GM12878 (cell line): ENCODE results near the gene KLC4.

Experiments used
- HDAC2 ChIP-seq: fragments of 200-600 bp; sonication (generic); IDR thresholded peaks from 2 replicates; pipeline ENCODE4 v1.6.1; 2017
- SPI1 ChIP-seq: IDR thresholded peaks from 2 replicates; pipeline ENCODE4 v1.6.1; 2011; ENCODE audit warnings: low read depth, mild to moderate bottlenecking, low read length, moderate library complexity, borderline replicate concordance; ENCODE audit not compliant: insufficient read depth
- TF ChIP-seq, protein P1 (sequence below), 3 experiments: IDR thresholded peaks in 2 of 3; conservative IDR thresholded peaks in 1 of 3; 2 replicates each; pipeline ENCODE4 v1.5.1; 2011; ENCODE audit warnings: low read depth in 3 of 3, low read length in 3 of 3, mild to moderate bottlenecking in 3 of 3, control low read depth in 2 of 3, moderate library complexity in 2 of 3, inconsistent platforms in 1 of 3, mixed read lengths in 1 of 3; ENCODE audit not compliant: control insufficient read depth in 2 of 3, insufficient read depth in 1 of 3; ENCODE audit errors: extremely low read depth in 1 of 3

DNA sequence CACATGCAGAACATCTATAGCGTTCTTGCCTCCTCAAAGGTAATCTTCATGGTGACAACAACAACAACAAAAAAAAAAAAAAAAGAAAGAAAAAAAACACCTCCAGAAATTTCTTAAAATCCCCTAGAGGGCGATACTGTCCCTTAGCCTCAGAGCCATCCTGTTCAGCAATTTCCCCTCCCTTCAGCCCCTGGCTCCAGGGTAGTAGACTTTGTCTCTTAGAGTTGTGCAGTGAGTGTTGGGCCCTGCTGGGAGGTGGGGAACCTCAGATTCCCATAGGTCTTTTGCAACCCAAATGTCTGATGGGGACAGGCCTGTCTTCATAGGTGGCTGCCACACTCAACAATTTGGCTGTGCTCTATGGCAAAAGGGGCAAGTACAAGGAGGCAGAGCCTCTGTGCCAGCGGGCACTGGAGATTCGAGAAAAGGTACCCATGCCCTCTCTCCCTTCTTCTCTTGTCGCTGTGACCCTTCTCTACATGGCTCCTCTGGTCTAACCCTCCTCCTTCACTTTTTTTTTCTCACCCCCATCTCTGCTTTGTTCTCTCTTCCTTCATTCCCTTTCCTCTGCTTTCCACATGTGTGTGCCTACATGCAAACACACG is 10.7 kb downstream of the KLC4 start:
- TF ChIP-seq HDAC2 (no peak), SPI1 (no peak)
- TF ChIP-seq, protein P1, sequence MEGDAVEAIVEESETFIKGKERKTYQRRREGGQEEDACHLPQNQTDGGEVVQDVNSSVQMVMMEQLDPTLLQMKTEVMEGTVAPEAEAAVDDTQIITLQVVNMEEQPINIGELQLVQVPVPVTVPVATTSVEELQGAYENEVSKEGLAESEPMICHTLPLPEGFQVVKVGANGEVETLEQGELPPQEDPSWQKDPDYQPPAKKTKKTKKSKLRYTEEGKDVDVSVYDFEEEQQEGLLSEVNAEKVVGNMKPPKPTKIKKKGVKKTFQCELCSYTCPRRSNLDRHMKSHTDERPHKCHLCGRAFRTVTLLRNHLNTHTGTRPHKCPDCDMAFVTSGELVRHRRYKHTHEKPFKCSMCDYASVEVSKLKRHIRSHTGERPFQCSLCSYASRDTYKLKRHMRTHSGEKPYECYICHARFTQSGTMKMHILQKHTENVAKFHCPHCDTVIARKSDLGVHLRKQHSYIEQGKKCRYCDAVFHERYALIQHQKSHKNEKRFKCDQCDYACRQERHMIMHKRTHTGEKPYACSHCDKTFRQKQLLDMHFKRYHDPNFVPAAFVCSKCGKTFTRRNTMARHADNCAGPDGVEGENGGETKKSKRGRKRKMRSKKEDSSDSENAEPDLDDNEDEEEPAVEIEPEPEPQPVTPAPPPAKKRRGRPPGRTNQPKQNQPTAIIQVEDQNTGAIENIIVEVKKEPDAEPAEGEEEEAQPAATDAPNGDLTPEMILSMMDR (IDR thresholded peaks at IDR 0.05 in 2 of 3, conservative IDR thresholded peaks at IDR 0.05 in 1 of 3; ENCODE audit: control insufficient read depth in 2 of 3, extremely low read depth in 1 of 3, insufficient read depth in 1 of 3, low read depth in 3 of 3, low read length in 3 of 3) = peak; percentile 37 to 61 (median 56); a peak in 5 of 6 replicates
